A549 (cell line): Measurements from ENCODE around the gene MOV10.

Experiments
- CTCF ChIP-seq: fragments of >200 bp; sonication (Bioruptor Twin); formaldehyde crosslinking; IDR thresholded peaks from 3 replicates; pipeline ENCODE4 v1.5.1; 2016
- ELK1 ChIP-seq: fragments of 150-350 bp; IDR thresholded peaks from 2 replicates; pipeline ENCODE4 v1.6.1; 2014; ENCODE audit warnings: low read depth, mild to moderate bottlenecking, low read length
- REST ChIP-seq: fragments of 200-600 bp; sonication (generic); IDR thresholded peaks from 2 replicates; pipeline ENCODE4 v1.6.1; 2016; ENCODE audit warnings: antibody characterized with exemption, mild to moderate bottlenecking, moderate library complexity
- ZSCAN20 ChIP-seq: fragments of 250-450 bp; sonication (Bioruptor Pico); IDR thresholded peaks from 2 replicates; pipeline ENCODE4 v1.8.0; 2022; ENCODE audit warnings: mild to moderate bottlenecking, moderate library complexity

- TF ChIP-seq ELK1 (no peak), REST (no peak), CTCF (no peak), ZSCAN20 (no peak)
Observed at GRCh38 chr1:112720800-112721199, 46.3 kb downstream of the MOV10 start.
